ENCODE data around the gene GPX2. TPM values are rescaled to one million over a fixed set of nuclear protein-coding genes. Genes with fewer than 3 reads are reported as not detected.

Gene GPX2
- total RNA-seq, 1 donor from 2014 or later, result not detected

GRCh38 chr14:64953661-64954060 lies 11.1 kb upstream of the GPX2 start:
- DNase-seq, result no peak
- Histone ChIP-seq H3K9me3 (no peaks in the 10 kb centered on the region), H3K27me3 (ENCODE audit: low read depth) (no peaks in the 10 kb centered on the region), H3K36me3 (peaks cover 11% of the 10 kb centered on the region), H3K4me1 (no peaks in the 10 kb centered on the region), H3K27ac (no peak overlapping the region), H3K4me3 (no peak overlapping the region)
- ATAC-seq, result no peak
- intact Hi-C loops (cut with DNase I), result no loop called here
- no peak for TF ChIP-seq CTCF (IDR thresholded peaks at IDR 0.05)

GRCh38 chr14:64953310-64953654 lies 10.7 kb upstream of the GPX2 start:
- Histone ChIP-seq H3K36me3 (peaks cover 11% of the 10 kb centered on the region), H3K4me1 (no peaks in the 10 kb centered on the region), H3K27me3 (ENCODE audit: low read depth) (no peaks in the 10 kb centered on the region), H3K27ac (no peak overlapping the region), H3K4me3 (no peak overlapping the region), H3K9me3 (no peaks in the 10 kb centered on the region)
- intact Hi-C loops (cut with DNase I), result no loop called here
- no peak for DNase-seq
- no peak for TF ChIP-seq CTCF (IDR thresholded peaks at IDR 0.05)
- ATAC-seq, result no peak

- no peak for TF ChIP-seq CTCF (IDR thresholded peaks at IDR 0.05)
- Histone ChIP-seq H3K27me3 (ENCODE audit: low read depth) (no peaks in the 10 kb centered on the region), H3K27ac (no peak overlapping the region), H3K4me1 (no peaks in the 10 kb centered on the region), H3K4me3 (no peak overlapping the region), H3K9me3 (no peaks in the 10 kb centered on the region), H3K36me3 (peaks cover 11% of the 10 kb centered on the region)
- no peak for DNase-seq
- no peak for ATAC-seq
- intact Hi-C loops (cut with DNase I), result no loop called here
These were observed 10.2 kb upstream of the GPX2 start for GRCh38 chr14:64952598-64953309.

GRCh38 chr14:64951724-64952123 lies 9.2 kb upstream of the GPX2 start:
- intact Hi-C loops (cut with DNase I), result no loop called here

GRCh38 chr14:64951291-64951690 lies 8.7 kb upstream of the GPX2 start:
- intact Hi-C loops (cut with DNase I), result no loop called here
- Histone ChIP-seq H3K36me3 (peaks cover 11% of the 10 kb centered on the region), H3K27me3 (ENCODE audit: low read depth) (no peaks in the 10 kb centered on the region), H3K27ac (no peak overlapping the region), H3K4me3 (no peak overlapping the region), H3K9me3 (no peaks in the 10 kb centered on the region), H3K4me1 (no peaks in the 10 kb centered on the region)
- ATAC-seq, result no peak
- DNase-seq, result no peak
- TF ChIP-seq CTCF (IDR thresholded peaks at IDR 0.05), result no peak

More at GRCh38 chr14:64951724-64952123, 9.2 kb upstream of the GPX2 start:
- no peak for TF ChIP-seq CTCF (IDR thresholded peaks at IDR 0.05)
- peaks cover 11% of the 10 kb centered on the region for H3K36me3 ChIP-seq
- H3K27me3 ChIP-seq (ENCODE audit: low read depth), result no peaks in the 10 kb centered on the region
- H3K4me3 ChIP-seq, result no peak overlapping the region
- H3K4me1 ChIP-seq, result no peaks in the 10 kb centered on the region
- DNase-seq (no peak), ATAC-seq (no peak)
- H3K27ac ChIP-seq, result no peak overlapping the region
- no peaks in the 10 kb centered on the region for H3K9me3 ChIP-seq
